ENCODE measurements around the gene SLC35B2.

SLC35B2 gene

GRCh38 chr6:44226368-44227147 lies 30.8 kb downstream of the SLC35B2 start (continued):
- TF ChIP-seq PRDM10 (tag by site-specific recombination; IDR thresholded peaks at IDR 0.05) = peak; percentile 79

- CTCF ChIA-PET = interaction anchor here (0.6 to 11.1 kb wide), 5 partner anchors 11 to 134 kb away, joined by 4 to 148 read pairs (median 15); no protein-coding TSS in a partner anchor
- Histone ChIP-seq H3K36me3 (ENCODE audit: control insufficient read depth in 2 of 2, insufficient read depth in 1 of 2, low read length in 2 of 2) (peaks cover 0 to 25% of the 10 kb centered on the region in 2 experiments; a peak in 1 of 3 replicates), H3K9me3 (ENCODE audit: control insufficient read depth, insufficient read depth, low read depth, low read length) (no peaks in the 10 kb centered on the region), H3K4me3 (ENCODE audit: low read depth, low read length) (no peak overlapping the region), H3K27ac (ENCODE audit: extremely low read depth, low read depth, low read length) (no peak overlapping the region), H3K4me1 (ENCODE audit: control insufficient read depth, insufficient read depth, low read length) (peaks cover 24% of the 10 kb centered on the region)
- TF ChIP-seq GLIS2 (tag by site-specific recombination; IDR thresholded peaks at IDR 0.05) = peak; percentile 23; the same call in 1 of the 2 replicates
- peak; percentile 29; the same call in 1 of the 2 replicates for TF ChIP-seq PRDM10 (tag by site-specific recombination; IDR thresholded peaks at IDR 0.05)
- peak; percentile 63 for TF ChIP-seq ZNF341 (tag by site-specific recombination; IDR thresholded peaks at IDR 0.05; ENCODE audit: low read depth)
- peak; percentile 59 for TF ChIP-seq ZNF423 (tag by site-specific recombination; IDR thresholded peaks at IDR 0.05)
- TF ChIP-seq ZNF23 (tag by site-specific recombination; IDR thresholded peaks at IDR 0.05; ENCODE audit: borderline replicate concordance) = no peak
- TF ChIP-seq GLIS1 (tag by site-specific recombination; IDR thresholded peaks at IDR 0.05) = peak; percentile 98
- 0 out of 2 replicates have a peak, but pooled peaks have one; percentile 6 for TF ChIP-seq IKZF3 (tag by site-specific recombination; IDR thresholded peaks at IDR 0.05)
- TF ChIP-seq OSR2 (tag by site-specific recombination; IDR thresholded peaks at IDR 0.05) = peak; percentile 87
- TF ChIP-seq ZIC2 (tag by site-specific recombination; IDR thresholded peaks at IDR 0.05) = peak; percentile 95
- TF ChIP-seq ZBTB17 (tag by site-specific recombination; IDR thresholded peaks at IDR 0.05) = no peak
- peak; percentile 60 for TF ChIP-seq ZBTB8A (tag by site-specific recombination; IDR thresholded peaks at IDR 0.05)
- POLR2A ChIA-PET = interaction anchor here (0.7 to 5.7 kb wide), 5 partner anchors 9 to 39 kb away, joined by 3 to 90 read pairs (median 14); partner anchors contain the start of genes HSP90AB1 and SLC35B2
Measured at GRCh38 chr6:44225579-44226325, 31.6 kb downstream of the SLC35B2 start.

- Histone ChIP-seq H3K27ac (ENCODE audit: extremely low read depth, low read depth, low read length) (no peak overlapping the region), H3K36me3 (ENCODE audit: control insufficient read depth in 2 of 2, insufficient read depth in 1 of 2, low read length in 2 of 2) (peaks cover 0 to 16% of the 10 kb centered on the region in 2 experiments; a peak in 1 of 3 replicates), H3K4me3 (ENCODE audit: low read depth, low read length) (no peak overlapping the region), H3K9me3 (ENCODE audit: control insufficient read depth, insufficient read depth, low read depth, low read length) (no peaks in the 10 kb centered on the region), H3K4me1 (ENCODE audit: control insufficient read depth, insufficient read depth, low read length) (peaks cover 24% of the 10 kb centered on the region)
- ChIA-PET POLR2A (interaction anchor here (0.7 to 5.7 kb wide), 12 partner anchors 10 to 537 kb away, joined by 3 to 90 read pairs (median 6); partner anchors contain the start of genes HSP90AB1, MRPS18A, SLC35B2 and VEGFA), CTCF (interaction anchor here (0.8 to 11.1 kb wide), 11 partner anchors 11 to 113 kb away, joined by 3 to 148 read pairs (median 4); partner anchors contain the start of genes HSP90AB1 and SLC35B2)
- no peak for TF ChIP-seq INSM2 (tag by site-specific recombination; IDR thresholded peaks at IDR 0.05)
- no peak for TF ChIP-seq ZNF843 (tag by site-specific recombination; IDR thresholded peaks at IDR 0.05)
- no peak for TF ChIP-seq ZNF529 (tag by site-specific recombination; IDR thresholded peaks at IDR 0.05; ENCODE audit: insufficient replicate concordance)
- TF ChIP-seq ZNF692 (tag by site-specific recombination; IDR thresholded peaks at IDR 0.05) = no peak
- TF ChIP-seq ZNF660 (tag by site-specific recombination; IDR thresholded peaks at IDR 0.05) = no peak
- TF ChIP-seq ZNF561 (tag by site-specific recombination; IDR thresholded peaks at IDR 0.05; ENCODE audit: borderline replicate concordance) = no peak
Measured at GRCh38 chr6:44224965-44225305, 32.4 kb downstream of the SLC35B2 start.

Measured in HEK293 (cell line).